Smooth muscle cell (in vitro differentiated cells): ENCODE results near the gene FBXW4. TPM values are rescaled to one million over a fixed set of nuclear protein-coding genes. Genes with fewer than 3 reads are reported as not detected.

ENCODE experiments used
- DNase-seq: peaks from one replicate; lab custom pipeline; 2025; ENCODE audit not compliant: unreplicated experiment; lab: John Stamatoyannopoulos, UW
- H2AFZ ChIP-seq: fragments of 200-600 bp; sonication (generic); 2 replicates; pipeline ENCODE4 v1.6.0; 2016; ENCODE audit warnings: antibody characterized with exemption, low read depth, mild to moderate bottlenecking
- H3F3A ChIP-seq: fragments of 200-600 bp; sonication (generic); 2 replicates; pipeline ENCODE4 v1.6.0; 2017; ENCODE audit warnings: antibody characterized with exemption, low read depth
- H3K27ac ChIP-seq: fragments of 200-600 bp; sonication (generic); 2 replicates; pipeline ENCODE4 v1.5.1; 2016; ENCODE audit warnings: low read depth, mild to moderate bottlenecking
- H3K27me3 ChIP-seq: fragments of 200-600 bp; sonication (generic); 2 replicates; pipeline ENCODE4 v1.6.1; 2016; ENCODE audit warnings: low read depth, mild to moderate bottlenecking
- H3K36me3 ChIP-seq: fragments of 200-600 bp; sonication (generic); 2 replicates; pipeline ENCODE4 v1.5.1; 2016; ENCODE audit warnings: low read depth
- H3K4me1 ChIP-seq: fragments of 200-600 bp; sonication (generic); 2 replicates; pipeline ENCODE4 v1.5.1; 2016; ENCODE audit warnings: low read depth
- H3K4me2 ChIP-seq: fragments of 200-600 bp; sonication (generic); 2 replicates; pipeline ENCODE4 v1.6.0; 2016; ENCODE audit warnings: mild to moderate bottlenecking
- H3K4me3 ChIP-seq: fragments of 200-600 bp; sonication (generic); 2 replicates; pipeline ENCODE4 v1.5.1; 2016; ENCODE audit warnings: mild to moderate bottlenecking
- H3K79me2 ChIP-seq: fragments of 200-600 bp; sonication (generic); 2 replicates; pipeline ENCODE4 v1.6.0; 2016; ENCODE audit warnings: low read depth, mild to moderate bottlenecking
- H3K9ac ChIP-seq: fragments of 200-600 bp; sonication (generic); 2 replicates; pipeline ENCODE4 v1.6.0; 2016; ENCODE audit warnings: low read depth
- H3K9me3 ChIP-seq: fragments of 200-600 bp; sonication (generic); replicated peaks from 2 replicates; pipeline ENCODE4 v1.5.1; 2016; ENCODE audit warnings: low read depth
- H4K20me1 ChIP-seq: fragments of 200-600 bp; sonication (generic); 2 replicates; pipeline ENCODE4 v1.6.0; 2016; ENCODE audit warnings: low read depth
- CTCF ChIP-seq: fragments of 200-600 bp; sonication (generic); IDR thresholded peaks from 2 replicates; pipeline ENCODE4 v1.5.1; 2017; ENCODE audit warnings: borderline replicate concordance, mild to moderate bottlenecking, antibody characterized with exemption; ENCODE audit not compliant: insufficient read depth, poor library complexity, severe bottlenecking
- WGBS: methylation state at CpG from one replicate; pipeline ENCODE4 v1.1.7; 2016; ENCODE audit warnings: low lambda C conversion rate; 5-methylcytosine and 5-hydroxymethylcytosine counted together
- polyA plus RNA-seq: library from polyadenylated mRNA; unstranded; fragments of >200 nt; fragmentation: Nextera tagmentation; extraction: Ambion mirVana; gene quantifications from 2 replicates; pipeline ENCODE4 v1.2.1, GENCODE V29; 2016
- total RNA-seq: library from RNA; depleted of rRNA; stranded (reverse); fragments of >200 nt; gene quantifications from 2 replicates; pipeline ENCODE4 v1.2.3, GENCODE V29; 2014

Gene FBXW4
- total and polyA plus RNA-seq, 2 experiments from 2014 or later: 7.2 to 12.1 TPM

- Histone ChIP-seq H3K79me2 (no peaks in the 10 kb centered on the region), H3F3A (no peaks in the 10 kb centered on the region), H3K27me3 (no peaks in the 10 kb centered on the region), H3K4me1 (peaks cover 7% of the 10 kb centered on the region), H3K27ac (no peak overlapping the region), H2AFZ (no peak overlapping the region), H3K9me3 (no peaks in the 10 kb centered on the region), H3K9ac (no peak overlapping the region), H3K4me2 (no peak overlapping the region), H3K36me3 (no peaks in the 10 kb centered on the region), H3K4me3 (no peak overlapping the region), H4K20me1 (no peaks in the 10 kb centered on the region)
- DNase-seq: no peak
- TF ChIP-seq CTCF: no peak
- WGBS: 98% methylated on average over 12 of the region's 12 CpGs
Measured at GRCh38 chr10:101579516-101579870, 115.5 kb downstream of the FBXW4 start.

DNA sequence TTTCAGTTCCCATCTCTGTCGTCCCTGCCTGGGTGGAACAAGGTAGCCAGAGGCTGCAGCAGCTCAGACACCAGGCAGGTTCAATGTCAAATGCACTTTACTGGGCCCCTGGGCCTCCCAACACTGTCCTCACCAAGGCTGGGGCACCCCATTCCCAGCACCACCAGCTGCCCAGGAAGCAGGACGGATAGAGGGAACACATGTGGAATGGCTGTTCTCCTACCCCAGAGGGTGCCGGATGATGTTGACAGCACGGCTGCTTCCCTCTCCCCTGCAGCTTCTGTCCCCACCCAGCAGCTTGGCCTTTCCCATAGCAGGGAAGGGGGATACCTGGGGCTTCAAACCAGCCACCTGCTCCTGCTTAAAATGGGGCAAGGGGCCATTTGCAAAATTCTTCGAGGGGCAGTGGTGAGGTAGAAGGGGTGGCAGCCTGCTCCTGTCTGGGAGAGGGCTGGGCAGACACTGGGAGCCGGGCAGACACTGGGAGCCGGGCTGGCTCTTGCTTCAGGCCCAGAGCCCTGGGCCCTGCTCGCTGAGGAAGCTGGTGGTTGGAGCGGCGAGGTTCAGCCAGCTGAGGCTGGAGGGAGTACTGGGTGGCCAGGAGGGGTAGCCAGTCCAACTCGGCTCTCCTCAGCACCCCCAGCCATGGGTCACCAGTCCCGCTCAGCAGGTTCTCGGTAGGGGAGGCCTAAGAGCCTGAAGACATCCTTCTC lies 116.0 kb downstream of the FBXW4 start:
- Histone ChIP-seq H3K9ac (no peak overlapping the region), H2AFZ (no peak overlapping the region), H3F3A (no peaks in the 10 kb centered on the region), H3K4me3 (no peak overlapping the region), H3K36me3 (no peaks in the 10 kb centered on the region), H3K27ac (no peak overlapping the region), H3K4me2 (no peak overlapping the region), H3K4me1 (peaks cover 7% of the 10 kb centered on the region), H4K20me1 (no peaks in the 10 kb centered on the region), H3K27me3 (no peaks in the 10 kb centered on the region), H3K79me2 (no peaks in the 10 kb centered on the region), H3K9me3 (no peaks in the 10 kb centered on the region)
- no peak for TF ChIP-seq CTCF
- WGBS: 95% methylated on average over 13 of the region's 13 CpGs
- DNase-seq: no peak

DNA sequence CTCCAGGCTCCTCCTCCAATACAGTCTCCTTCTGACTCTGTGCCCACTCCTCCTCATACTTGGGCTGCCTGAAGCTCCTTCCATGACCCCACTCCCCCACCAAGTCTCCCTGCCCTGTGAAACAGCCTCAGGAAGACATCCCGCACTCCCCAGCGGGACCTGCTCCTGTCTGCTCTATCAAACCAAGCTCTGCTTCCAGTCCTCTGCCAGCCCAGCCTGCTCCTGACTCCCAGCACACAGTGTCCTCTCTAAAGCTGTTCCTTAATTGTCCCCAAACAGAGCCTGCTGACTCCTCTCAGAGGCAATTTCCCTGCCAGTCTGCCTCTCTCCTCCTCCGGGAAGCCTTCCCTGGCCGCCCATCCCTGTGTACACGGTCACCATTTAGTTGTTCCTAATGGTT lies 116.8 kb downstream of the FBXW4 start:
- no peak overlapping the region for H3K9ac ChIP-seq
- no peaks in the 10 kb centered on the region for H4K20me1 ChIP-seq
- no peak overlapping the region for H3K27ac ChIP-seq
- no peak for DNase-seq
- H3K4me1 ChIP-seq: peaks cover 7% of the 10 kb centered on the region
- no peaks in the 10 kb centered on the region for H3K9me3 ChIP-seq
- no peaks in the 10 kb centered on the region for H3K79me2 ChIP-seq
- no peak for TF ChIP-seq CTCF
- H3K4me2 ChIP-seq: no peak overlapping the region
- no peaks in the 10 kb centered on the region for H3K27me3 ChIP-seq
- no peaks in the 10 kb centered on the region for H3K36me3 ChIP-seq
- 82% methylated on average over 5 of the region's 5 CpGs for WGBS
- no peak overlapping the region for H3K4me3 ChIP-seq
- no peak overlapping the region for H2AFZ ChIP-seq
- no peaks in the 10 kb centered on the region for H3F3A ChIP-seq
